Measurements from ENCODE around the gene DDX41. TPM values are rescaled to one million over a fixed set of nuclear protein-coding genes. Genes with fewer than 3 reads are reported as not detected.

DDX41 gene
- total RNA-seq, 1 experiment from 2014 or later: 133 TPM

DNA sequence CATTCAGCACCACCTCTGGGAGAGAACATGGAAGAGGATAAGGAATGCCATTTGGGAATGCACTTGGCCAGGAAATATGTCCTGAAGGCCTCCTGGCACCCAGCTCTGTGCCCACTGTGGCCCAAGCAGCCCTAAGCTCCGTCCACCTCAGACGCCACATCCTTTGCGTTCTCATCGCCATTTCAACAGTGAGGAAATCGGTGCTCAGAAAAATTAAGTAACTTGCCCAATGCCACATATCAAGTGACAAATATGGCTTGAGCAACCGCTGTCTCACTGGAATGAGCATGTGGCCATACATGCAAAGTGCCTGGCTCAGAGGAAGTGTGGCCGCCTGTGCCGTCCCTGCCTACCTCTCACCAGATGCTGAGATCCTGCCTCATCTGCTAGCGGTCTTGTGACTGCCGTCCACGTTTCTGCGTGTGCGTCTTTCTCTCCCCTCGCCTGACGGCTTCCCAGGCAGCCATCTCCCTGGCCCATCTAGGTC lies 6.2 kb downstream of the DDX41 start:
- Mint-ChIP-seq H3K27ac (no peak overlapping the region; a peak in 1 of 7 replicates), H3K4me1 (peaks cover 20 to 26% of the 10 kb centered on the region in 2 experiments), H3K36me3 (ENCODE audit: insufficient read depth in 1 of 3, low read depth in 3 of 3) (peaks cover 43 to 71% (median 62%) of the 10 kb centered on the region in 3 experiments), H3K4me3 (no peak overlapping the region), H3K9me3 (no peaks in the 10 kb centered on the region), H3K27me3 (ENCODE audit: low read depth) (no peaks in the 10 kb centered on the region; the same call in 1 of the 2 replicates)
- Histone ChIP-seq H4K20me1 (ENCODE audit: control insufficient read depth, insufficient read depth, insufficient read length) (no peaks in the 10 kb centered on the region), H3T11ph (ENCODE audit: low read length) (no peak overlapping the region), H2BK20ac (ENCODE audit: low read depth, low read length, poor library complexity, severe bottlenecking) (no peak overlapping the region), H2AFZ (ENCODE audit: low read length) (no peak overlapping the region), H2BK12ac (ENCODE audit: insufficient read length, low read depth, low read length) (no peak overlapping the region), H3K79me1 (ENCODE audit: insufficient read depth, low read depth, low read length, poor library complexity, severe bottlenecking) (peaks cover under 1% of the 10 kb centered on the region), H4K91ac (ENCODE audit: insufficient read length, low read depth, low read length) (no peak overlapping the region), H4K5ac (ENCODE audit: insufficient read length, low read depth, low read length) (no peak overlapping the region), H3K23ac (ENCODE audit: insufficient read length, low read depth, low read length) (no peak overlapping the region), H3K9me3 (ENCODE audit: control insufficient read depth, low read depth, low read length) (no peaks in the 10 kb centered on the region), H3K27me3 (ENCODE audit: insufficient read depth, low read length) (no peaks in the 10 kb centered on the region), H3K4me1 (ENCODE audit: insufficient read depth, low read length) (no peaks in the 10 kb centered on the region; the same call in 1 of the 2 replicates), H3K4ac (ENCODE audit: low read depth, low read length) (no peak overlapping the region), H3K18ac (ENCODE audit: insufficient read length, low read depth, low read length) (no peak overlapping the region), H3K9ac (ENCODE audit: extremely low read depth, insufficient read length, low read length) (peak overlapping the region; percentile 5), H3K14ac (ENCODE audit: insufficient read depth, low read length) (no peak overlapping the region), H3K4me2 (ENCODE audit: insufficient read depth, insufficient read length, low read length) (no peak overlapping the region), H2BK120ac (ENCODE audit: low read depth, low read length, poor library complexity, severe bottlenecking) (no peak overlapping the region), H3K23me2 (ENCODE audit: insufficient read length, low read depth, low read length, poor library complexity, severe bottlenecking) (no peaks in the 10 kb centered on the region), H3K56ac (ENCODE audit: insufficient read length, low read depth, low read length) (no peak overlapping the region), H3K79me2 (ENCODE audit: insufficient read depth, low read length) (peaks cover under 1% of the 10 kb centered on the region; the same call in 1 of the 2 replicates), H2BK15ac (ENCODE audit: low read depth, low read length) (no peak overlapping the region), H3K27ac (ENCODE audit: insufficient read length, low read depth, low read length) (no peak overlapping the region), H2BK5ac (ENCODE audit: insufficient read length, low read length) (no peak overlapping the region), H4K8ac (replicated peaks; ENCODE audit: insufficient read length, low read depth, low read length) (no peak overlapping the region), H2AK5ac (ENCODE audit: insufficient read length, low read length) (no peak overlapping the region)
- TF ChIP-seq, protein P1, sequence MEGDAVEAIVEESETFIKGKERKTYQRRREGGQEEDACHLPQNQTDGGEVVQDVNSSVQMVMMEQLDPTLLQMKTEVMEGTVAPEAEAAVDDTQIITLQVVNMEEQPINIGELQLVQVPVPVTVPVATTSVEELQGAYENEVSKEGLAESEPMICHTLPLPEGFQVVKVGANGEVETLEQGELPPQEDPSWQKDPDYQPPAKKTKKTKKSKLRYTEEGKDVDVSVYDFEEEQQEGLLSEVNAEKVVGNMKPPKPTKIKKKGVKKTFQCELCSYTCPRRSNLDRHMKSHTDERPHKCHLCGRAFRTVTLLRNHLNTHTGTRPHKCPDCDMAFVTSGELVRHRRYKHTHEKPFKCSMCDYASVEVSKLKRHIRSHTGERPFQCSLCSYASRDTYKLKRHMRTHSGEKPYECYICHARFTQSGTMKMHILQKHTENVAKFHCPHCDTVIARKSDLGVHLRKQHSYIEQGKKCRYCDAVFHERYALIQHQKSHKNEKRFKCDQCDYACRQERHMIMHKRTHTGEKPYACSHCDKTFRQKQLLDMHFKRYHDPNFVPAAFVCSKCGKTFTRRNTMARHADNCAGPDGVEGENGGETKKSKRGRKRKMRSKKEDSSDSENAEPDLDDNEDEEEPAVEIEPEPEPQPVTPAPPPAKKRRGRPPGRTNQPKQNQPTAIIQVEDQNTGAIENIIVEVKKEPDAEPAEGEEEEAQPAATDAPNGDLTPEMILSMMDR (conservative IDR thresholded peaks at IDR 0.05): no peak
- no CpG with 5 or more reads among the region's 15 CpGs for WGBS (ENCODE audit: extremely low coverage, insufficient read length, low lambda C conversion rate)
- no peak for DNase-seq

Data from H9 (cell line).